Epithelial cell of esophagus (primary cell): ENCODE results near the gene SLC28A2.

Source experiments
- DNase-seq: peaks from one replicate; pipeline ENCODE4 v3.0.0; 2010; ENCODE audit warnings: low read depth
- H3K4me3 ChIP-seq: 2 replicates; pipeline ENCODE4 v1.5.1; 2011; ENCODE audit warnings: mild to moderate bottlenecking, low read length, control low read depth
- TF ChIP-seq, protein P1 (sequence below): IDR thresholded peaks from 2 replicates; pipeline ENCODE4 v1.5.1; 2011; ENCODE audit warnings: low read depth, mild to moderate bottlenecking, low read length, control low read depth, inconsistent platforms; ENCODE audit not compliant: insufficient read depth; ENCODE audit errors: missing control alignments

The SLC28A2 gene

DNA sequence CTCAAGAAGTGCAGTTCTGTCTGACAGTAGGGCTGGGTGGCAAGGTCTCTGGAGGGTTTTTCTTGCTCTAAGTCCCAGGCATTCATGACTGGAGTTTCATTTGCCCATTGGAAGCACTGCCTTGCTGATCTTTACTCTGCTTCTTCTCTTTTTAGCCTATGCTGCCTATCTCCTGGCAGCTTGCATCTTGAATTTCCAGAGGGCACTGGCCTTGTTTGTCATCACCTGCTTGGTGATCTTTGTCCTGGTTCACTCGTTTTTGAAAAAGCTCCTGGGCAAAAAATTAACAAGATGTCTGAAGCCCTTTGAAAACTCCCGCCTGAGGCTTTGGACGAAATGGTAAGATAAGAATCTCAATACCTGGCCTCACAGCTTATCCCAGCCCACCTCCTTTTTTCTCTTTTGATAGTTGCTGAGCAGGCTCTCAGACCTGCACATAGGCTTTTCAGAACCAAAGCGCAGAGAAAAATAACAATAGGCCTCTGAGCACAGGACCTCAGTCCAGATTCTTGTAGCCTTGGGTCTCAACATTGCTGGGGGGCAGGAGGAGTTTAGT, 10.9 kb downstream of the SLC28A2 start:
- TF ChIP-seq, protein P1, sequence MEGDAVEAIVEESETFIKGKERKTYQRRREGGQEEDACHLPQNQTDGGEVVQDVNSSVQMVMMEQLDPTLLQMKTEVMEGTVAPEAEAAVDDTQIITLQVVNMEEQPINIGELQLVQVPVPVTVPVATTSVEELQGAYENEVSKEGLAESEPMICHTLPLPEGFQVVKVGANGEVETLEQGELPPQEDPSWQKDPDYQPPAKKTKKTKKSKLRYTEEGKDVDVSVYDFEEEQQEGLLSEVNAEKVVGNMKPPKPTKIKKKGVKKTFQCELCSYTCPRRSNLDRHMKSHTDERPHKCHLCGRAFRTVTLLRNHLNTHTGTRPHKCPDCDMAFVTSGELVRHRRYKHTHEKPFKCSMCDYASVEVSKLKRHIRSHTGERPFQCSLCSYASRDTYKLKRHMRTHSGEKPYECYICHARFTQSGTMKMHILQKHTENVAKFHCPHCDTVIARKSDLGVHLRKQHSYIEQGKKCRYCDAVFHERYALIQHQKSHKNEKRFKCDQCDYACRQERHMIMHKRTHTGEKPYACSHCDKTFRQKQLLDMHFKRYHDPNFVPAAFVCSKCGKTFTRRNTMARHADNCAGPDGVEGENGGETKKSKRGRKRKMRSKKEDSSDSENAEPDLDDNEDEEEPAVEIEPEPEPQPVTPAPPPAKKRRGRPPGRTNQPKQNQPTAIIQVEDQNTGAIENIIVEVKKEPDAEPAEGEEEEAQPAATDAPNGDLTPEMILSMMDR: no peak
- DNase-seq: no peak
- H3K4me3 ChIP-seq: no peak overlapping the region

DNA sequence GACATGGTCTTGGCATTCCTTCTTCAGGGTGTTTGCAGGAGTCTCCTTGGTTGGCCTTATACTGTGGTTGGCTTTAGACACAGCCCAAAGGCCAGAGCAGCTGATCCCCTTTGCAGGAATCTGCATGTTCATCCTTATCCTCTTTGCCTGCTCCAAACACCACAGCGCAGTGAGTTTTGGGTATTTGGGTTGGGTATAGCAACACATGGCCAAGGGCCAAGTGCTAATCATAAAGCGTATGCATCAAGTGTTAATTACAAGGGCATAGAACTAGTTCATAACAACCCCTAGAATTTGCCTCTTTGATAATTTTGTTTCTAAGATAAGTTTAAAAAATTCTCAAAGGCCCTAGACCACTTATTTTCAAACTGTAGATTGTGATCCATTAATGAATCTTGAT, 11.8 kb downstream of the SLC28A2 start:
- no peak for DNase-seq
- H3K4me3 ChIP-seq: no peak overlapping the region
- TF ChIP-seq, protein P1: no peak

DNA sequence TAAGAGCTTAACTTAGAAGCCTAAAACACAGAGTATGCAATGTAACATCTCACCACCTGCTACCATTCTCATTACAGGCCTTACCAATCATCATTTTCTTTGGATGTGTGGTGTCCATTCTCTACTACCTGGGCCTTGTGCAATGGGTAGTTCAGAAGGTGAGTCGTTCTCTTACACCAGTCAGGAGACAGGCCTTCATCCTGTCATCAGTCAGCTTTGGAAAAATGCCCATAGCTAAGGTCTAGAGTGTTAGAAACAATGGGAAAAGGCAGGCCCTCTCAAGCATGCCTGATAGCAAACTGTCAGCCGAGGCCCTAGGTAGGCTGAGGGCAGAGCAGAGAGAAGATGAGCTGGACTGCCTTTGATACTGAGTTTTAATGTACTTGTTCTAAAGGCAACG, 13.5 kb downstream of the SLC28A2 start:
- H3K4me3 ChIP-seq: no peak overlapping the region
- DNase-seq: peak; percentile 71
- TF ChIP-seq, protein P1: no peak

DNA sequence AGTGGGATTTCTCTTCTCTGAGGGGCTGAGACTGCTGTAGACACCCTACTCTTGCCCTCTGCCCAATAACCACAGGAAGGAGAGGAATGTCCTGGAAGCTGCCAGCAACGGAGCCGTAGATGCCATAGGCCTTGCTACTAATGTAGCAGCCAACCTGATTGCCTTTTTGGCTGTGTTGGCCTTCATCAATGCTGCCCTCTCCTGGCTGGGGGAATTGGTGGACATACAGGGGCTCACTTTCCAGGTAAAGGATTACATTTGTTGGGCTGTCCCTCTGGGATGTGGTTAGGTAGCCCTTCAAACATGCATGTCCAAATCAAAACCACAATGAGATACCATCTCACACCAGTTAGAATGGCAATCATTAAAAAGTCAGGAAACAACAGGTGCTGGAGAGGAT, 16.1 kb downstream of the SLC28A2 start:
- TF ChIP-seq, protein P1: peak; percentile 30
- DNase-seq: peak; percentile 25

DNA sequence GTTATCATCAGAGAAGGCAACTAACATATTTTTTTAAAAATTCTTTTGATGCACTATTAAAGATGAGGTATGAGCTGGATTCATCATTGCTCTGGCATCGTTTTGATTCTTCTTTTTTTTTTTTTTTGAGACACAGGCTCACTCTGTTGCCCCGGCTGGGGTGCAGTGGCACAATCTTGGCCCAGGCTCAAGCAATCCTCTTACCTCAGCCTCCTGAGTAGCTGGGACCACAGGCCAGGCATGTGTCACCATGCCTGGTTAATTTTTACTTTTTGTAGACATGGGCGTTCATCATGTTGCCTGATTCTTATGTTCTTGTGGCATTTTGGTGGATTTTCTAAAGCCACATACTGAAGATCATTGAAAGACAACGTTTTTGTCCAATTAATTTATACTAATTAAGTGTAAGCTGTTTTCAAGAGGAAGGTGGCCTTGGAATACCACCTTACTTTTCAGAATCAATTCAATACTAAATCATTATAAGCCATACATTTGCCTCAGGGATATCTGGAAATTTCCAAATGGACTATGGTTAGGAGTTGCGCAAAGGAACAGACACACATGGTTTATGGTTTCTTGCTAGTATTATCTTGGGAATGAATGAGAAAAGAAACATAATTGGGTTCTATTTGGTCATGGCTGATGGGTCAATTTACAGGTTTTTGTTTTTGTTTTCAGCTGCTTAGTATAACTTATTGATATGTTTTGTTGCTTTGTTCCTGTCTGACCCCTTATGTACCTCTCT, 22.8 kb downstream of the SLC28A2 start:
- H3K4me3 ChIP-seq: no peak overlapping the region
- DNase-seq: no peak
- TF ChIP-seq, protein P1: no peak

More for the DNA sequence above, 16.1 kb downstream of the SLC28A2 start:
- no peak overlapping the region for H3K4me3 ChIP-seq

DNA sequence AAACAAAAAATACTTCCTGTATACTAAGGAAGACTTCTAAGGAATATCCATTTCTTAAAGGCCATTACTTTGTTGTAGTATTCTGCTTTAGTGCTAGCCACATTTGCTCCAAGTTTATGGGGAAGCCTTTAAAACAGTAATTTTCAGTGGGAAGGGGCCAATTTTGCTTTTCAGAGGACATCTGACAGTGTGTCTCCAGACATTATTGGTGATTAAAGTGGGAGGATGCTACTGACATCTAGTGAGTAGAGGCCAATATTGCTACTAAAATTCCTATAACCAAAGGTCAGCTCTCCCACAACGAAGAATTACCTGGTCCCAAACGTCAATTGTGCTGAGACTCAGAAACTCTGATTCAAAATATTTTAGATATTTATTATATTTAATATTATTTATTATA, 24.8 kb downstream of the SLC28A2 start:
- DNase-seq: peak; percentile 48
- TF ChIP-seq, protein P1: peak; percentile 68
- no peak overlapping the region for H3K4me3 ChIP-seq

DNA sequence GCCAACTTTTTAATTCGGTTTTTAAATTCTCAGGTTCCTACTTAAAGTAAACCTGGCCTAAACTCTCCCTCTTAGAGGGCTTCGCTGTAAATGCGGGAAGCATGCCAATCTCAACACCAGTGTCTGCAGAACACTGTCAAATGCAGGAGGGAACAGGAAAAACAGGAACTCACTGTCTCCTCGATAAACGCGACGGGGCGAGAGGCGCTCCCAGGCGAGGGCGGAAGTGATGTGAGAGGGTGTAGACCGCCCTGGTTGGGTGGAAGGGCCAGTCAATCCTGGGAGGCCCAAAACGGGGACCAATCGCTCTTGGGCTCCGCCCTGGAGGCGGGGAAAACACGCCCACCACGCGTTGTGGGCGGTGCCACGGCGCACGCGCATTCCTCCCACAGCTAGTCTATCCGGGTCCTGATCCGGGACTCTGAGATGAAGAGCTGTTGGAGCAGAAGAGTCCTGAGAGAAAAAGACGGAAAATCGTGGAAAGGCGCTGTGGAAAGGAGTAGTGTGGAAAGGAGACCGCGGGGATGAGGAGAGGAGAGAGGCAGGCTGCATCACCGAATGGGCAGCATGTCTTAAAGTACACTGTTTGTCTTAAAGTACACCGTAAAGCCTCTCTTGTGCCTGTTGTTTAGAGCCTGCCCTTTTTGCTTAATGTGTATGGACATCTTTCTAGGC, 27.1 kb downstream of the SLC28A2 start:
- peak overlapping the region; percentile 80 for H3K4me3 ChIP-seq
- DNase-seq: peak; percentile 99
- TF ChIP-seq, protein P1: no peak
